NCI-H2107 treated with DMSO at 0.1 percent for 48 hours (cell line): ENCODE results near the gene KLF9.

Experiments used
- DNase-seq: peaks from one replicate; lab custom pipeline; 2025; ENCODE audit not compliant: unreplicated experiment; lab: John Stamatoyannopoulos, UW

The KLF9 gene

DNA sequence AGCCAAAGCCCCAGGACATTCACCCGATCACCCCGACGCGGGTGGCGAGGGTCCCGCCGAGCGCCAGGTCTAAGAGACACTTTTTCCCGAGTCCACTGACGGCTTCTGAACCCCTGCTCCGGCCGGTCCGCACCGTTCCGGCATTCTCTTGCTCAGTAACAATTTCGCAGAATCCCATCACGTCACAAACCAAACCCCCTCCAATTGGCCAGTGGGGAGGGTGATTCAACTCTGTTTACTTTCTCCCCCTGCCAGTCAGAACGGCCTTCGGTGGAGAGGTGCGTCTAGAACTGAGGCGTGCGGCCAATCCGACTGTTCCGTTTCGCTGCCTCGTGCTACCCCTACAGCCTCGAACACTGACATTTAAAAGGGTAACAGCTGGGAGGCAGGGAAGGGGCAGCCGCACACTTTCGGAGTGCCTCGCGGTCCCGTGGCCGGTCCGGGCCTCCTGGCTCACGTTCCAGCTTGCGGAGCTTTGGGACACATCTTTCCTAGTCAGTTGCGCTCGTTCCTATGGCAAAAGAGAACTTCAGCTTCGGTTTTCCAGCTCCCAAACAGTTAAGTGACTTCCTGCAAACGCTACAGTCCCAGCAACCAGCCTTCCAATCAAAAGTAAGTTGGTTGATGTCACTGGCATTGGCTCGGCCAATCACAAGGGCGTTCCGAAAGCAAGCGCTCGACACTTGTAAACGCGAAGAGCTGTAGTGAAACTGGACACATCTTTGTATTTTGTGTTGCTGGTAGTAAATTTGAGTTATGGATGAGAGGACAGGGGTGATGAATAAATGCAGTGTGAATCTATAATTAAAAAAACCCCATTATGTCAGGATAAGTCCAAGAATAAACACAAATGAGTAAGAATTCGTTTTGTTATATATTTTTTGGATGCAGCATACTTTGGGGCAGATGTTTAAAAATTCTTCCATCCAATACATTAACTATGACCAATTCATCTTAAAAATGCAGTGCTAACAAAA lies at the start of gene KLF9:
TSS of gene KLF9 (minus strand) at position 859 of the 977 bp plus-strand sequence. CDS start 1,294 bp downstream, outside the sequence.
- peak; percentile 81 for DNase-seq

DNA sequence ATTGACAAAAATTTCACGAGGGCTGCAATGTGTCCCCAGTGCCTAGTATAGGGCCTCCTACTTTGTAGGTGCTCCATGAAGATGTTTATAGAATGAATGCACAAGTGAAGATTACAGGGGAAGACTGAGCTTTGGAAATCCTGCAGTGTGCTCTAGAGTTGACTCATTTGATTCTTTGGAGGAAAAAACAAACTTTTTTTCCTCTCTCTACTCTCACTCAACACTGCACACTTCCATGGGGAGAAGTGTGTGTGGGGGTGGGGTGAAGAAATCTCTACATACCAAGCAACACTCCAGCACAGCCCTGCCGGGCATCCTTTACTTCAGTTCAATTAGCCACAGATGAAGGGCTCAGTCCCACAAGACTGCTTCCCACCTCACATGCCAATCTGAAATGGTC lies 49.4 kb upstream of the KLF9 start:
- DNase-seq, result no peak

DNA sequence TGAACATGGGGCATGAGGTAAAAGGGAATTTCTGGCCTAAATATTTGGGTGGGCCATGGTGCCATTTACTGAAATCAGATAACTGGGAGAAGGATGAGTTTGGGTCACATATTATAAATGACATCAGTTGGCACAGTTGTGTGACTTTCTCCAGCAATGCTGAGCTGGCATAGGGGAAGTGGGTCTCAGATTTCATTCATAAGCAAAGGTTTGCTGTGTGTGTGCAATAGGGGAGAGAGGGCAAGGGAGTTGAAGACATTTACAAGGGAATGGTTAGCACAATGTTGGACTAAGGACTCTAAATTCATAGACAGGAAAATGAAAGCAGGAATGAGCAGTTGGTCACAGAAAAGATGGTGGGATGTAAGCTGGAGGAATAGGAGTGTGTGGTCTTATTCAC lies 47.8 kb upstream of the KLF9 start:
- no peak for DNase-seq

DNA sequence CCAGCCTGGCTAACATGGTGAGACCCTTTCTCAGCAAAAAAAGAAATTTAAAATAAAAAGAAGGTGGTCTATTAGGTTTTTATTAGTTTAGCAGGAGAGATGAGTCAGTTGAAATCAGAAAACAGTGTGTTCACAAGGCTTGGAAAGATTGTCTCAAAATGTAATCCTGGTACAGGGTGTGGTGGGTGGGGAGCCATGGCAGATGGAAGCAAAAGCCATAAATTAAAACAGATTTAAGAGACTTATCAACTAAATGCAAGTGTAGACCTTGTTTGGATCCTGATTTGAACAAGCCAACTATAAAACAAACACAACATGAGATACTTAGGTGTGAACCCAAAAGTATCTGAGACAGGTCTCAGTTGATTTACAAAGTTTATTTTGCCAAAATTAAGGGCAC lies 42.8 kb upstream of the KLF9 start:
- DNase-seq, result no peak

DNA sequence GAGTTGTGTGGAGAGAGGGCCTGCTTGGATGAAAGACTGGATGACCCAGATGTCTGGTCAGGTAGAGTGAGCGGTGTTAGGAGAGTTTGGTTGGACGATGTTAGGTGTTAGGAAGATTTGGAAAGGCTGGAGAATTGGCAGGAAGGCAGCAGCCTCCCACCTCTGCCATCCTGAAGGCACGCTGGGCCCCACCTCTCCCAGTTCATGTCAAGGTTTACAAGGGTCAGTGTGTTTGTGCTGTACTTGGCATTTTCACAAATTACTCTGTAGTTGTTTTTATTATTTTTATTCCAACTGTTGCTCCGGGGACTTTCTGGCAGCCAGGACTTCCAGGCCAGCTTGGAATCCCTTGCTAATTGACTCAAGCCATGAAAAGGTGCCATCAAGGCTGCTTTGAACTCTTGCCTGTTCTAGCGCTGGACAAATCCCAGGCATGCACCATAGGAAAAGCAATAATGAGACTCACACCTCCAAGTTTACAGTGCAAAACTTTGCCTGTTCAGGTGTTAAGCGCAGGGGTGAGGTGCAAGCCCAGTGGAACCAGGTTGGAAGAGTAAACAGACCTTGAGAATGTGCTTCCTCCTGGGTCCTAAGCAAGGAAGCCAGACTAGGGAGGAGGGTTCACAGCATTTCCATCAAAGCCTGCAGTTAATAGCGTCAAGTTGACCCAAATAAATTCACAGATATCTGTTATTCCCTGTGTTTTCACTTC lies 41.7 kb upstream of the KLF9 start:
- DNase-seq, result no peak

DNA sequence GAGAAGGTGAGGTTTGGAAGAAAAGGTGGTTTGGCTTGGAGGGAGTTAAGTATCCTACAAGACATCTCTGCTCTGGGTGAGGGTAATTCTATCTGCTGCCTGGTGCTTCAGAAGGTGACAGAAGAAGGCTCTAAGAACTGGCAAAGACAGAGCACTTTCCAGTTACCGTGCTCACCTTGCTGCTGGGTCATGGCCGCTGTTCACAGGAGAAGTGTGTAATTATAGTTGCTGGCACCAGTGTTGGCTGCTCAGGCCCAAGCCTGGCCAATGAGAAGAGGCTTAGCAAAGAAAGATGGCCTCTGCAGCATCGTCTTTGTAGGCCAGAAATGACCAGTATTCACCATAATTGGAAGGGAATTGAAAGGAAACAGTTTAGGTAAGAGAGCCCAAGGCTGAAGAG lies 37.9 kb upstream of the KLF9 start:
- DNase-seq, result no peak

DNA sequence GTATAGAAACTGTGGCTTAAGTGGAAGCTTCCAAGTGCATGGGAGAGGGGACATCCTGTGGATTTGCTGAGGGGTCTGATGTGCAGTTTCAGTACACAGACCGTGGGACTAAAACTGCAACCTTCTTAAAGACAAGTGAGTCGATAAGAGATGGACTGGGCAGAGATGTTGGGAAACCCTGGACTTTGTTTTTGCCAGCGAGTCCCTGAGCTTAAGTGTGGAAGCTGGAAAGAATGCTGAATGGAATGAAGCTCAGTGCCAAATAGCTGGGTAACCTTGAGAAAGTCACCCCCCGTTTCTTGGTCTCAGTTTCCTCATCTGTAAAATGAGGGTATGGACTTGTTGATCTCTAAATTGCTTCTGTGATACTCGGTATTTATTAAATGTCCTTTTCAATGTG lies 37.3 kb upstream of the KLF9 start:
- DNase-seq, result no peak

DNA sequence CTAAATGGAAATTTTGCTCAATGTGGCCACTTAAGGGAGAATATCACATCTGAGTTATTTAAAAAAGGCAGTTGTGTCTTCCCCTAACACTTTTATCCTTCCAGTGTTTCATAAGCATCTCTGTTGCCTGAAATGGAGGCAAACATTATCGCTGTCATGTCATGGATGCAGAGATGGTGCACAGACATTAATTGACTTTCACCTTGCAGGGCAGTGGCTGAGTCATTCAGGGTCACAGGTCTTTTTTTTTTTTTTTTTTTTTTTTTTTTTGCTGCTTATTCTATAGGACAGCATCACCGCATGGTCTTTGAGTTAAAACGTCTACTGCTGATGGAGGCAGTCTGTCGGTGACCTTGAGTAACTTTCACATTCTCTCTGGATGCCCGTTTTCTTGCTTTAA lies 36.3 kb upstream of the KLF9 start:
- DNase-seq, result no peak

DNA sequence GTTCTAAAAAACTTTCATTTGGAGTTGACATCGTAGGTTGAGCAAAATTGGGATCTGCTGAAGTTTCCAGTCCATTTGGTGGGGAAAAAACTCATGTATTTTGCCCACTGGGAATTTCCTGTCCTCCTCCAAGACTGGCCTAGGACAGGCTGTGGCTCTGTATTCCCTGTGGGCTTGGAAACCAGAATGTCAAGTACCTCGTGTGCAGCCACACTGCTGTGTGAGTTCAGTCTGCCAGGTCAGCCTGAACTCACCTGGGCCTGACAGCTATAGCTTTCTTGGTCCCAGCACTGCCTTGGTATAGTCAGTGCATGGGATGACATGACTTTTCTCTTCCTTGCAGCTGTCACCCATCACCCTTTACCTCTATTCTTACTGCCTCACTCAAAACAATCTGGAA lies 35.0 kb upstream of the KLF9 start:
- DNase-seq, result no peak

DNA sequence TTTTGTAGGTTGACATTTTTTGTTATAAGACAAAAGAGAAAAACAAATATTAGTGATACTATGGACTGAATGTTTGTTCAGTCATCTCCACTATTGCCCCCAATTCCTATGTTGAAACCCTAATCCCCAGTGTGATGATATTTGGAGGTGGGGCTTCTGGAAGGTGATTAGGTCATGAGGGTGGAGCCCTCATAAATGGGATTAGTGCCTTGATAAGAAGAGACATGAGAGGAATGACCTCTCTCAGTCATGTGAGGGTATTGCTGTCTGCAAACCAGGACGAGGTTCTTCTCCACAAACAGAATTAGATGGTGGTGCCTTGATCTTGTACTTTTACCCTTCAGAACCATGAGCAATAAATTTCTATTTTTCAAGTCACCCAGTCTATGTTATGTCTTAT lies 34.5 kb upstream of the KLF9 start:
- DNase-seq, result no peak

DNA sequence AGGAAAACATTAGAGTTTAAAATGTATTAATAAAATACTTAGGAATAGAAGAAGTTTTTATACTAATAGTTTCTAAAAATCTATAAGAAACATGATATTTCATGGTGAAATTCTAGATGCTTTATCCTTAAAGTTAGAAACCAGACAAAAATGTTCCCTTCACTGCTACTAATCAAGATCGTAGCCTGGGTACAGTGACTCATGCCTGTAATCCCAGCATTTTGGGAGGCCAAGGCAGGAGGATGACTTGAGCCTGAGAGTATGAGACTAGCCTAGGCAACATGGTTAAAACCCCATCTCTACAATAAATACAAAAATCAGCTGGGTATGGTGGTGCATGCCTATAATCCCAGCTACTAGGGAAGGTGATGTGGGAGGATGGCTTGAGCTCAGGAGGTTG lies 30.4 kb upstream of the KLF9 start:
- DNase-seq, result no peak

DNA sequence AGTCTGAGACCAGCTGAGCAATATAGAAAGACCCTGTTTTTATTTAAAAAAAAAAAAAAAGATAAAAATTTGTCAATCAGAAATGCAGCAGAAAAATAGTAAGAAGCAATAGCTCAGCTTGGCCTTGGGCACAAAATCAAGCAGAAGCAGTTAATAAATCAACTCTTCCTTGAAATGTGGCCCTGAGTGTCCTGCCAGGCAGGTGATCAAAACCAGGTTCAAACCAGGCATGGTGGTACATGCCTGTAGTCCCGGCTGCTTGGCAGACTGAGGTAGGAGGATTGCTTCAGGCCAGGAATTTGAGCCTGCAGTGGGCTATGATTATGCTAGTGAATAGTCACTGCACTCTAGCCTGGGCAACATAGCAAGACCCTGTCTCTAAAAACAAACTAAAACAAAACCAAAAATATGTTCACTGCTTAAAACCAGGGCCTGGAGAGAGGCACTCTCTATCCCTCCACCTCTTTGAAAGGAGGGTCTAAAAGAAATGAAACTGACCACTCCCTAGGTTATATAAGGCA lies 27.9 kb upstream of the KLF9 start:
- no peak for DNase-seq

DNA sequence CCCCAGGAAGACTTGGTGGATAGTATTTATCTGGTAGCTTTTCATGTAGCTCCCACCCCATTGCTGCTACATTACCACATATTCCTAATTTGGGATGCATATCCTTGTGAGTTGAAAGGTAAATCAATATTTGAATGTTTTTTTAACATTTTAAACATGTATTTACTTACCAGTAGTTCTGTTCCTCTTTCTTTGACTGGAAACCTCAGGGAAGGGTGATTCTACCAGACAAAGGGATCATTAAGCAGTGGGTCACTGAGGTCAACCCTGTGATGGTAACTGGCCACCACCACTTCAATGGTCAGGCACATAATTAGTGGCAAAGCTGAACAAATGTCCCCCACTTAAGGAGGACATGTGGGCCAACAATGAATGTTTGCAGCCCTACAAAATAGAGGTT lies 27.2 kb upstream of the KLF9 start:
- no peak for DNase-seq

DNA sequence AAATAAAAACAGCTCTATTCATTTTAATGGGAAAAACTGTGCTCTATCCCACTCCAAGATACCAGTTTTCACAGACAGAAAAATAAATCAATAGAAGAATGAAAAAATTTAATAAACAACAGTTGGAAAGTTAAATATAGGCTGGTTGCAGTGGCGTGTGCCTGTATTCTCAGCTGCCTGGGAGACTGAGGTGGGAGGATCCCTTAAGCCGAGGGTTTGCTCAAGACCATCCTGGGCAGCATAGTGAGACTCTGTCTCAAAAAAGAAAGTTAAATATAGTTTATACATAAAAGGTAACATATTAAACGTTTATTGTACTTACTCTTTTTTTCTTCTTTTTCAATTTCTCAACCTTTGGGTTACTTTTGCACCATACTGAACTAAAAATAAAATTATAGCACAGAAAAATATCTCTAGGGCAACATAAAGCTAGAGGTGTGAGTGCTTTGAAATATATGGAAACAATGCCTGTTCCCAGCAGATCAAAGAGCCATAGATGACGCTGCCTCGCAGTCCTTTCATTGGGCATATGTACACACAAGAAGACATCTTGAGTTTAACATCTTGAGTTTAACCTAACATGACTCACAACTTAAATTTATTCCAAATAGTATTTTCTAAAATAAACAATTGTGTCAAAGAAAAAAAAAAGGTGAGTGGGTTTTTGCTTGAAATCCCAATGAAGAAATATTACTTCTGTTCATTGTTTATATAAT lies 25.7 kb upstream of the KLF9 start:
- no peak for DNase-seq

DNA sequence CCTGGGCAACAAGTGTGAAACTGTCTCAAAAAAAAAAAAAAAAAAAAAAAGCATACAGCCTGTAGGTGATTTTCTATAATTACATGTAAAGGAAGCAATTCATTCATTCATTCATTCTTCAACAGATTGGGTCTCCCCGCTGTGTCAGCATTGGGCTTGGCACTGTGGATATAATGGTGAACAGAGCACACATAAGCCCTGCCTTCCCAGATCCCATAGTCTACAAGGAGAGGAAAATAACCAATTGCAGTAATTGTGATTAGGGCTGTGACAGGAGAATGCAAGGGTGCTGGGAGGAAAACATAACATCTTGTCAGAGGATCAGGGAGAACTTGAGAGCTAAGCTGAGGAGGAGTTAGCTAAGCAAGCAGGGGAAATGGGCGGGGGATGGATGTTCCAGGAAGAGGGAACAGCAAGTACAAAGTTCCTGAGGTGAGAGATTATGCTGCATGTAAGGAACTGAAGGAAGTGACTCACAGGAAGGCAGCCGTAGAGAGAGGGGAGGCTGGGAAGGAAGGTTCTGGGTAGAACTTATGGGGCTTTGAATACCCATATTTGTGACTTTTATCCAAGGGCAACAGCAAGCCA lies 24.0 kb upstream of the KLF9 start:
- no peak for DNase-seq

DNA sequence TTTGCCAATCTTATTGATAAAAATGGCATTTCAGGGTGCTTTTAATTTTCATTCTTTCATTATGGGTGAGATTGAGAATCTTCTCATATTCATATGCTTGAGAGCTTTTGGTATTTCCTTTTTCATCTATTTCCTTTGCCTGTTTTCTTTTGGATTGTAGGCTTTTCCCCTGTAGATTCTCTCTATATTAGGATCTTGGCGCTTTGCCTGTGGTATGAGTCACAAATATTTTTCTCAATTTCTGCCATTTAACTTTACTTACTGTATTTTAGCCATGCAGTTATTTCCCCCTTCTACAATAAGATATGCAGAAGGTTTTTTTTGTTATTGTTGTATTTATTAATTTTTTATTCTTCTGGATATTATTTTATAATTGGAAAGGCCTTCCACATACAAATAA lies 21.5 kb upstream of the KLF9 start:
- no peak for DNase-seq

DNA sequence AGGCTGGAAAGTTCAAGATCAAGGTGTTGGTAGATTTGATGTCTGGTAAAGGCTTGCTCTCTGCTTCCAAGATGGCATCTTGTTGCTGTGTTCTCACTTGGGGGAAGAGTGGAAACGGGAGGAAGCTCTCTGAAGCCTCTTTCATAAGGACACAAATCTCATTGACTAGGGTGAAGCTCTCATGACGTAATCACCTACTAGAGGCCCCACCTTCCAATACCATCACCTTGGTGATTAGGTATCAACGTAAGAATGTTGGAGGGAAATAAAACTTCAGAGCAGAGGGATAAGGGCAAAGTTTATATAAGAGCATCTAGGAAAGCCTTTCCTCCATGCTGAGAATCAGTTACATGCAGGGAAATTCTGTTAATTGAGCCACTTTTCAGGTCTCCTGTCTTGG lies 15.4 kb upstream of the KLF9 start:
- no peak for DNase-seq

DNA sequence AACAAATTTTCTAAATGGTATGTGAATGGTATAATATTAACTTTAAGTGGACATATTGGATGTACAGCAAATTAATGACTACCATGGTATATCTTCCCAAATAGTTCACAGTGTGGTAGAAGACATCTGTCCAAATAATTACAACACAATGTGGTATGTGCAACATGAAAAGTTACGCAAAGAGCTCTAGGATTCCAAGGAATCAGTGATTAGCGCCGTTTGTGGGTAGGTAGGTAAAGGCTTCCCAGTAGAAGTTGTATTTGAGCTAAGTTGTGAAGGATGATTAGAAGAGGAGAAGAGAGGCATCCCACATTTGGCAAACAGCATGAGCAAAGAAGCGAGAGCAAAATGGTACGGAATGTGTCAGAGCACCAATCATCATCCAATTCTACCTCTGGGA lies 14.3 kb upstream of the KLF9 start:
- DNase-seq, result no peak

DNA sequence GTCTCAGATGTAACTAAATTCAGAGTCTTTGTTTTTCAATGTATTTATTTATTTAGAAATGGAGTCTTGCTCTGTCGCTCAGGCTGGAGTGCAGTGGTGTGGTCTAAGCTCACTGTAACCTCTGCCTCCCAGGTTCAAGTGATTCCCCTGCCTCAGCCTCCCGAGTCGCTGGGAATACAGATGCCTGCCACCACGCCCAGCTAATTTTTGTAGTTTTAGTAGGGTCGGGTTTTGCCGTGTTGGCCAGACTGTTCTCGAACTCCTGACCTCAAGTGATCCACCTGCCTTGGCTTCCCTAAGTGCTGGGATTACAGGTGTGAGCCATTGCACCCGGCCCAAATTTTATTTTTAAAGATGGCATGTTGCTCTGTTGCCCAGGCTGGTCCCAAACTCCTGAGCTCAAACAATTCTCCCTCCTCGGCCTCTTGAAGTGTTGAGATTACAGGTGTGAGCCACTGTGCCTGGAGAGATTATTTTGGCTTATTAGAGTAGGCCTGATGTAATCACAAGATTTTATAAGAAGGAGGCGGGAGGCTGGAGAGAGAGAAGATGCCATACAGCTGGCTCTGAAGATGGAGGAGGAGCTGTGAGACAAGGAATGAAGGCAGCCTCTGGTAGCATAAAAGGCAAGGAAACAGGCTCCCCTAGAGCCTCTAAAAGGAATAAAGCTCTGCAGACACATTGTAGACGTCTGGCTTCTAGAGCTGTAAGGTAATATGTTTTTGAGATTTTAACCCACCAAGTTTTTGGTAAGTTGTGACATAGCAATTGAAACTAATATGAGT lies 12.9 kb upstream of the KLF9 start:
- DNase-seq, result no peak

DNA sequence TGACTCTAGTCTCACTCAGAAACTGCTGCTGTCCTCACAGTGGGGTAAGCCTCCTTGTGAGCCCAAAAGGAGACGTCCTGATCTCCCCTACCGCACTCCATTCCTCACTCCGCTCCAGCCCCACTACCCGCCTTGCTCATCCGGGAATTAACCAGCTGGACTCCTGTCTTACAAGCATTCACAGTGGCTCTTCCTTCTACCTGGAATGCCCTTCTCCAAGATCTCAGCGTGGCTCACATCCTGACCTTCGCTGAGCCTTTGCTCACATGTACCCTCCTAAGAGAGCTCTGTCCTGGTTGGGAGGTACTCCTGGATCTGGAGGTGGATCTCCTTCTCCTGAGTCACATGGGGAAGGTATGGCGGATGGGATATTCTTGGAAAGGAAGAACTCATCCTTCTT lies 10.7 kb upstream of the KLF9 start:
- no peak for DNase-seq
